SK-N-SH (cell line): ENCODE results near the gene CLPTM1L. TPM values are rescaled to one million over a fixed set of nuclear protein-coding genes. Genes with fewer than 3 reads are reported as not detected.

Source experiments
- CTCF ChIA-PET: fragments of 300-600, 350-600 bp; formaldehyde crosslinking; extraction: SDS; loops from one replicate; lab custom pipeline; 2021; lab: Yijun Ruan, JAX
- POLR2A ChIA-PET: fragments of 350-600 bp; sonication (Branson Sonifier 250); formaldehyde crosslinking; extraction: SDS; loops from one replicate; lab custom pipeline; 2020; ENCODE audit warnings: antibody characterized with exemption, inconsistent platforms; lab: Yijun Ruan, JAX
- DNase-seq: peaks from one replicate; pipeline ENCODE4 v3.0.0; 2012
- H2AFZ ChIP-seq: fragments of 200-600 bp; sonication (generic); 2 replicates; pipeline ENCODE4 v1.8.1; 2016; ENCODE audit warnings: antibody characterized with exemption, mild to moderate bottlenecking, low read depth
- H3F3A ChIP-seq: fragments of 200-600 bp; sonication (generic); replicated peaks from 2 replicates; pipeline ENCODE3; 2016; ENCODE audit warnings: antibody characterized with exemption, mild to moderate bottlenecking; ENCODE audit not compliant: insufficient read depth
- H3K27ac ChIP-seq, 2 experiments: fragments of 200-500 bp in 1 of 2; fragments of 200-600 bp in 1 of 2; sonication (Bioruptor generic) in 1 of 2; sonication (generic), shearing (Covaris generic) in 1 of 2; 2 replicates each; pipeline versions ENCODE4 v1.5.1 to v1.6.1; 2014 to 2016; ENCODE audit warnings: low read depth in 2 of 2, inconsistent platforms in 1 of 2, low read length in 1 of 2, mild to moderate bottlenecking in 1 of 2, mixed read lengths in 1 of 2
- H3K27me3 ChIP-seq: fragments of 200-600 bp; sonication (generic), shearing (Covaris generic); 2 replicates; pipeline ENCODE4 v1.6.1; 2016; ENCODE audit warnings: mixed run types; ENCODE audit not compliant: insufficient read depth
- H3K36me3 ChIP-seq, 2 experiments: fragments of 200-500 bp in 1 of 2; fragments of 200-600 bp in 1 of 2; sonication (Bioruptor generic) in 1 of 2; sonication (generic) in 1 of 2; replicated peaks in 1 of 2; 2 replicates each; pipeline versions ENCODE3 to v1.5.1; 2014 to 2016; ENCODE audit warnings: low read length in 1 of 2, mild to moderate bottlenecking in 1 of 2; ENCODE audit not compliant: insufficient read depth in 2 of 2, control insufficient read depth in 1 of 2
- H3K4me1 ChIP-seq, 2 experiments: fragments of 200-500 bp in 1 of 2; fragments of 200-600 bp in 1 of 2; sonication (Bioruptor generic) in 1 of 2; sonication (generic), shearing (Covaris generic) in 1 of 2; 2 replicates each; pipeline versions ENCODE4 v1.5.1 to v1.6.1; 2014 to 2016; ENCODE audit warnings: low read depth in 1 of 2, low read length in 1 of 2, mixed run types in 1 of 2; ENCODE audit not compliant: insufficient read depth in 2 of 2, control insufficient read depth in 1 of 2
- H3K4me2 ChIP-seq: fragments of 200-600 bp; sonication (generic), shearing (Covaris generic); 2 replicates; pipeline ENCODE4 v1.6.1; 2017; ENCODE audit warnings: mixed run types
- H3K4me3 ChIP-seq, 2 experiments: fragments of 200-500 bp in 1 of 2; fragments of 200-600 bp in 1 of 2; sonication (Bioruptor generic) in 1 of 2; sonication (generic), shearing (Covaris generic) in 1 of 2; 2 replicates each; pipeline versions ENCODE4 v1.5.1 to v1.8.1; 2014 to 2016; ENCODE audit warnings: low read depth in 2 of 2, inconsistent platforms in 1 of 2, low read length in 1 of 2, mild to moderate bottlenecking in 1 of 2, mixed read lengths in 1 of 2, moderate library complexity in 1 of 2
- H3K79me2 ChIP-seq: fragments of 200-600 bp; sonication (generic); 2 replicates; pipeline ENCODE4 v1.8.1; 2017; ENCODE audit warnings: mild to moderate bottlenecking; ENCODE audit not compliant: insufficient read depth
- H3K9ac ChIP-seq: fragments of 200-600 bp; sonication (generic); 2 replicates; pipeline ENCODE4 v1.6.1; 2017; ENCODE audit warnings: mixed run types
- H3K9me2 ChIP-seq: fragments of 200-600 bp; sonication (generic); 2 replicates; pipeline ENCODE4 v1.6.1; 2017; ENCODE audit warnings: mixed run types
- H3K9me3 ChIP-seq: fragments of 200-600 bp; sonication (generic); 2 replicates; pipeline ENCODE4 v1.6.1; 2017; ENCODE audit warnings: mixed run types, mild to moderate bottlenecking, moderate library complexity
- H4K20me1 ChIP-seq: fragments of 200-600 bp; sonication (generic); 2 replicates; pipeline ENCODE4 v1.6.1; 2017; ENCODE audit warnings: mild to moderate bottlenecking, mixed run types; ENCODE audit not compliant: insufficient read depth
- CHD2 ChIP-seq: fragments of 150-350 bp; IDR thresholded peaks from 2 replicates; pipeline ENCODE4 v1.6.1; 2018; ENCODE audit warnings: low read length; ENCODE audit not compliant: partially characterized antibody
- ELF1 ChIP-seq: IDR thresholded peaks from 2 replicates; pipeline ENCODE4 v1.4.0; 2012
- EP300 ChIP-seq, 2 experiments: IDR thresholded peaks; 2 replicates each; pipeline versions ENCODE4 v1.4.0 to v1.6.1; 2012; ENCODE audit warnings: borderline replicate concordance in 1 of 2, low read depth in 1 of 2, low read length in 1 of 2
- FOSL2 ChIP-seq: IDR thresholded peaks from 2 replicates; pipeline ENCODE4 v1.4.0; 2012; ENCODE audit warnings: low read depth, mild to moderate bottlenecking, moderate library complexity, borderline replicate concordance
- FOXJ3 ChIP-seq: sonication (generic); formaldehyde crosslinking; IDR thresholded peaks from 2 replicates; pipeline ENCODE4 v1.5.1; 2020; ENCODE audit warnings: mild to moderate bottlenecking, missing genetic modification reagents
- FOXM1 ChIP-seq: IDR thresholded peaks from 2 replicates; pipeline ENCODE4 v1.4.0; 2012; ENCODE audit warnings: low read depth, mild to moderate bottlenecking
- GABPA ChIP-seq: IDR thresholded peaks from 2 replicates; pipeline ENCODE4 v1.4.0; 2012; ENCODE audit warnings: low read depth, mild to moderate bottlenecking
- GATA2 ChIP-seq: sonication (generic); formaldehyde crosslinking; IDR thresholded peaks from 2 replicates; pipeline ENCODE4 v1.5.0; 2020; ENCODE audit warnings: mild to moderate bottlenecking, missing genetic modification reagents
- MAX ChIP-seq: IDR thresholded peaks from 2 replicates; pipeline ENCODE4 v1.4.0; 2012; ENCODE audit warnings: low read depth
- MEF2A ChIP-seq: IDR thresholded peaks from 2 replicates; pipeline ENCODE4 v1.4.0; 2012; ENCODE audit warnings: low read depth, borderline replicate concordance
- NRF1 ChIP-seq: IDR thresholded peaks from 2 replicates; pipeline ENCODE4 v1.6.1; 2012; ENCODE audit warnings: low read depth, mild to moderate bottlenecking, low read length
- POLR2AphosphoS5 ChIP-seq: IDR thresholded peaks from 2 replicates; pipeline ENCODE4 v1.6.1; 2012; ENCODE audit warnings: low read depth, low read length
- RAD21 ChIP-seq: IDR thresholded peaks from 2 replicates; pipeline ENCODE4 v1.6.1; 2012; ENCODE audit warnings: mild to moderate bottlenecking, low read length
- RCOR1 ChIP-seq: fragments of 150-350 bp; IDR thresholded peaks from 2 replicates; pipeline ENCODE4 v1.6.1; 2017; ENCODE audit warnings: antibody characterized with exemption, low read length
- SMC3 ChIP-seq: IDR thresholded peaks from 2 replicates; pipeline ENCODE4 v1.6.1; 2012; ENCODE audit warnings: low read depth, low read length, improper control_type of control experiment
- TCF12 ChIP-seq: IDR thresholded peaks from 2 replicates; pipeline ENCODE4 v1.4.0; 2012
- YY1 ChIP-seq: IDR thresholded peaks from 2 replicates; pipeline ENCODE4 v1.4.0; 2012; ENCODE audit warnings: low read depth, mild to moderate bottlenecking
- WGBS: methylation state at CpG from one replicate; pipeline ENCODE4 v1.1.6; 2017; ENCODE audit warnings: low lambda C conversion rate; 5-methylcytosine and 5-hydroxymethylcytosine counted together
- polyA plus RNA-seq, 3 experiments: library from polyadenylated mRNA; depleted of rRNA; stranded (reverse); fragments of >200 nt; gene quantifications; 2 replicates each; pipeline ENCODE4 v1.2.3, GENCODE V29; 2012
- TF ChIP-seq, protein P1 (sequence below): fragments of 200-600 bp; sonication (generic); IDR thresholded peaks from 2 replicates; pipeline ENCODE4 v1.6.1; 2017; ENCODE audit warnings: antibody characterized with exemption, mild to moderate bottlenecking, moderate library complexity
- TF ChIP-seq, protein P2 (sequence below): IDR thresholded peaks from 2 replicates; pipeline ENCODE4 v1.4.0; 2012; ENCODE audit warnings: low read depth, borderline replicate concordance
- TF ChIP-seq, protein P3 (sequence below): IDR thresholded peaks from 2 replicates; pipeline ENCODE4 v1.6.1; 2012; ENCODE audit warnings: mild to moderate bottlenecking, low read depth, low read length, moderate library complexity
- TF ChIP-seq, protein P4 (sequence below): fragments of 150-350 bp; IDR thresholded peaks from 2 replicates; pipeline ENCODE4 v1.6.1; 2017; ENCODE audit warnings: antibody characterized with exemption, low read length, low read depth, borderline replicate concordance

CLPTM1L gene
- polyA plus RNA-seq, 1 of the 3 experiments (the other 2 are of a cell fraction), result 202 TPM

GRCh38 chr5:1270933-1271914 lies 73.7 kb downstream of the CLPTM1L start (continued):
- TF ChIP-seq POLR2AphosphoS5 (no peak), GABPA (no peak), YY1 (no peak), RAD21 (no peak), NRF1 (no peak), ELF1 (no peak), FOXM1 (no peak)
- TF ChIP-seq, protein P1, sequence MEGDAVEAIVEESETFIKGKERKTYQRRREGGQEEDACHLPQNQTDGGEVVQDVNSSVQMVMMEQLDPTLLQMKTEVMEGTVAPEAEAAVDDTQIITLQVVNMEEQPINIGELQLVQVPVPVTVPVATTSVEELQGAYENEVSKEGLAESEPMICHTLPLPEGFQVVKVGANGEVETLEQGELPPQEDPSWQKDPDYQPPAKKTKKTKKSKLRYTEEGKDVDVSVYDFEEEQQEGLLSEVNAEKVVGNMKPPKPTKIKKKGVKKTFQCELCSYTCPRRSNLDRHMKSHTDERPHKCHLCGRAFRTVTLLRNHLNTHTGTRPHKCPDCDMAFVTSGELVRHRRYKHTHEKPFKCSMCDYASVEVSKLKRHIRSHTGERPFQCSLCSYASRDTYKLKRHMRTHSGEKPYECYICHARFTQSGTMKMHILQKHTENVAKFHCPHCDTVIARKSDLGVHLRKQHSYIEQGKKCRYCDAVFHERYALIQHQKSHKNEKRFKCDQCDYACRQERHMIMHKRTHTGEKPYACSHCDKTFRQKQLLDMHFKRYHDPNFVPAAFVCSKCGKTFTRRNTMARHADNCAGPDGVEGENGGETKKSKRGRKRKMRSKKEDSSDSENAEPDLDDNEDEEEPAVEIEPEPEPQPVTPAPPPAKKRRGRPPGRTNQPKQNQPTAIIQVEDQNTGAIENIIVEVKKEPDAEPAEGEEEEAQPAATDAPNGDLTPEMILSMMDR, result no peak

GRCh38 chr5:1270426-1270825 lies 74.5 kb downstream of the CLPTM1L start:
- ChIA-PET POLR2A (no interaction called here), CTCF (no interaction called here)
- Histone ChIP-seq H3K4me3 (no peak overlapping the region), H3K36me3 (no peaks in the 10 kb centered on the region), H4K20me1 (no peaks in the 10 kb centered on the region), H3K79me2 (no peaks in the 10 kb centered on the region), H2AFZ (no peak overlapping the region), H3K4me1 (no peaks in the 10 kb centered on the region), H3K9me3 (no peaks in the 10 kb centered on the region), H3K9ac (no peak overlapping the region), H3K9me2 (no peaks in the 10 kb centered on the region), H3K27ac (no peak overlapping the region), H3K27me3 (no peaks in the 10 kb centered on the region; the same call in 1 of the 2 replicates), H3K4me2 (no peak overlapping the region), H3F3A (no peaks in the 10 kb centered on the region)
- DNase-seq, result no peak
- WGBS, result 84% methylated on average over 21 of the region's 22 CpGs
- TF ChIP-seq MEF2A (no peak), MAX (no peak), RAD21 (no peak), SMC3 (no peak), TCF12 (no peak), RCOR1 (no peak), YY1 (no peak), NRF1 (no peak), EP300 (IDR thresholded peaks at IDR 0.05; ENCODE audit: borderline replicate concordance in 1 of 2, low read depth in 1 of 2, low read length in 1 of 2) (no peak), FOXJ3 (CRISPR knock-in tag) (no peak), GABPA (no peak), GATA2 (CRISPR knock-in tag) (no peak), POLR2AphosphoS5 (no peak), FOSL2 (no peak), CHD2 (no peak)
- TF ChIP-seq, protein P2, sequence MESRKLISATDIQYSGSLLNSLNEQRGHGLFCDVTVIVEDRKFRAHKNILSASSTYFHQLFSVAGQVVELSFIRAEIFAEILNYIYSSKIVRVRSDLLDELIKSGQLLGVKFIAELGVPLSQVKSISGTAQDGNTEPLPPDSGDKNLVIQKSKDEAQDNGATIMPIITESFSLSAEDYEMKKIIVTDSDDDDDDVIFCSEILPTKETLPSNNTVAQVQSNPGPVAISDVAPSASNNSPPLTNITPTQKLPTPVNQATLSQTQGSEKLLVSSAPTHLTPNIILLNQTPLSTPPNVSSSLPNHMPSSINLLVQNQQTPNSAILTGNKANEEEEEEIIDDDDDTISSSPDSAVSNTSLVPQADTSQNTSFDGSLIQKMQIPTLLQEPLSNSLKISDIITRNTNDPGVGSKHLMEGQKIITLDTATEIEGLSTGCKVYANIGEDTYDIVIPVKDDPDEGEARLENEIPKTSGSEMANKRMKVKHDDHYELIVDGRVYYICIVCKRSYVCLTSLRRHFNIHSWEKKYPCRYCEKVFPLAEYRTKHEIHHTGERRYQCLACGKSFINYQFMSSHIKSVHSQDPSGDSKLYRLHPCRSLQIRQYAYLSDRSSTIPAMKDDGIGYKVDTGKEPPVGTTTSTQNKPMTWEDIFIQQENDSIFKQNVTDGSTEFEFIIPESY, result no peak
- TF ChIP-seq, protein P3, sequence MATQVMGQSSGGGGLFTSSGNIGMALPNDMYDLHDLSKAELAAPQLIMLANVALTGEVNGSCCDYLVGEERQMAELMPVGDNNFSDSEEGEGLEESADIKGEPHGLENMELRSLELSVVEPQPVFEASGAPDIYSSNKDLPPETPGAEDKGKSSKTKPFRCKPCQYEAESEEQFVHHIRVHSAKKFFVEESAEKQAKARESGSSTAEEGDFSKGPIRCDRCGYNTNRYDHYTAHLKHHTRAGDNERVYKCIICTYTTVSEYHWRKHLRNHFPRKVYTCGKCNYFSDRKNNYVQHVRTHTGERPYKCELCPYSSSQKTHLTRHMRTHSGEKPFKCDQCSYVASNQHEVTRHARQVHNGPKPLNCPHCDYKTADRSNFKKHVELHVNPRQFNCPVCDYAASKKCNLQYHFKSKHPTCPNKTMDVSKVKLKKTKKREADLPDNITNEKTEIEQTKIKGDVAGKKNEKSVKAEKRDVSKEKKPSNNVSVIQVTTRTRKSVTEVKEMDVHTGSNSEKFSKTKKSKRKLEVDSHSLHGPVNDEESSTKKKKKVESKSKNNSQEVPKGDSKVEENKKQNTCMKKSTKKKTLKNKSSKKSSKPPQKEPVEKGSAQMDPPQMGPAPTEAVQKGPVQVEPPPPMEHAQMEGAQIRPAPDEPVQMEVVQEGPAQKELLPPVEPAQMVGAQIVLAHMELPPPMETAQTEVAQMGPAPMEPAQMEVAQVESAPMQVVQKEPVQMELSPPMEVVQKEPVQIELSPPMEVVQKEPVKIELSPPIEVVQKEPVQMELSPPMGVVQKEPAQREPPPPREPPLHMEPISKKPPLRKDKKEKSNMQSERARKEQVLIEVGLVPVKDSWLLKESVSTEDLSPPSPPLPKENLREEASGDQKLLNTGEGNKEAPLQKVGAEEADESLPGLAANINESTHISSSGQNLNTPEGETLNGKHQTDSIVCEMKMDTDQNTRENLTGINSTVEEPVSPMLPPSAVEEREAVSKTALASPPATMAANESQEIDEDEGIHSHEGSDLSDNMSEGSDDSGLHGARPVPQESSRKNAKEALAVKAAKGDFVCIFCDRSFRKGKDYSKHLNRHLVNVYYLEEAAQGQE, result no peak
- TF ChIP-seq, protein P4, sequence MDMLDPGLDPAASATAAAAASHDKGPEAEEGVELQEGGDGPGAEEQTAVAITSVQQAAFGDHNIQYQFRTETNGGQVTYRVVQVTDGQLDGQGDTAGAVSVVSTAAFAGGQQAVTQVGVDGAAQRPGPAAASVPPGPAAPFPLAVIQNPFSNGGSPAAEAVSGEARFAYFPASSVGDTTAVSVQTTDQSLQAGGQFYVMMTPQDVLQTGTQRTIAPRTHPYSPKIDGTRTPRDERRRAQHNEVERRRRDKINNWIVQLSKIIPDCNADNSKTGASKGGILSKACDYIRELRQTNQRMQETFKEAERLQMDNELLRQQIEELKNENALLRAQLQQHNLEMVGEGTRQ, result no peak
